ENCODE results near the gene FOXI2.

The FOXI2 gene

GRCh38 chr10:127736915-127737562, at the start of gene FOXI2:
FOXI2 (plus strand) TSS chr10:127737185; CDS start chr10:127737274, 89 bp downstream.
- no peak for DNase-seq (ENCODE audit: low read depth)

DNA sequence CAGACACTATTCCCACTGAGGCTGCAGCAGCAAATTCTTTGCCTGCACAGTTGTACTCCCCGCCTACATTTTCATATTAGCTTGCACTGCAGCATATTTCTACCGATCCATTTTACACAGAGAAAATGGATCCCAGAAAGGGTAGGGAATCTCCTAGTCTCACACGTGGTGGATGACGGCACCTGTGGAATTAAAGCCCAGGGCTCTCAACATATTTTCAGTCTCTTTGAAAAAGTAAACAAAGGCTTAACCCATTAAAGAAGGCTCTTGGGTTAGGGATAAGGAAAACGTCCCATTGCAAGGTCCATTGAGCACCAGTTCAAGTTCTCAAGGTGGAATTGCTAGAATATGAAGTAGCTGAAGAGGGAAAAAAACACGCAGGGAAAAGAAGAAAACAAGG, 49.4 kb upstream of the FOXI2 start:
- DNase-seq (ENCODE audit: low read depth), result no peak

DNA sequence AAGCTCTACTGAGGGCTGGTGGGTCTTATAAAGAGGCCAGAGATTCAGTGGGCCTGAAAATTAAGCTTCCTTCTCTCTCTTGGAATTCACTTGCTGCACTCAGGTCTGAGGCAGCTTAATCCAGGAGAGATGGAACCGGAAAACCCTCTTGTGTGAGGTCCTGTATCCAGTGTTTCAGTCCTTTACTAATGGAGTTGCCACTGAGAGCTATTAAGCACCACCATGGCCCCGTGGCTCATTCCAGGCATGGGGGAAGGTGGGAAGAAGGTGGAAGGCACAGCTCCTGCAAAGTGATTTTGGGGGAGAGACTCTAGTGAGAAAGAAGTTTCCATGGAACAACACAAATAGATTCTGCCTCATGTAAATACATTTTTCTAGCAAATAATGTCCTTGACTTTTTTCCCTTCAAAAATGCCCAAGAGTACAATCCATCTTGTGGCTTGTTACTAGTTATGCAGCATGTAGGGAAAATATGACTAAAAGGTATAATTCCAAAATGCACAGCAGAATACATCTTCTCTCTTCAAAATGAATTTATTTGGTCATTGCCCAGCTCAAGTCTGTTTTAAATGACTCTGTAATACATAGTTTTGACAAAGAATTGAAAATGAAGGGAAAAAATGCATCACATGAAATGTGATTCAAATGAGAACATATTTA, 46.7 kb upstream of the FOXI2 start:
- DNase-seq (ENCODE audit: low read depth), result no peak

DNA sequence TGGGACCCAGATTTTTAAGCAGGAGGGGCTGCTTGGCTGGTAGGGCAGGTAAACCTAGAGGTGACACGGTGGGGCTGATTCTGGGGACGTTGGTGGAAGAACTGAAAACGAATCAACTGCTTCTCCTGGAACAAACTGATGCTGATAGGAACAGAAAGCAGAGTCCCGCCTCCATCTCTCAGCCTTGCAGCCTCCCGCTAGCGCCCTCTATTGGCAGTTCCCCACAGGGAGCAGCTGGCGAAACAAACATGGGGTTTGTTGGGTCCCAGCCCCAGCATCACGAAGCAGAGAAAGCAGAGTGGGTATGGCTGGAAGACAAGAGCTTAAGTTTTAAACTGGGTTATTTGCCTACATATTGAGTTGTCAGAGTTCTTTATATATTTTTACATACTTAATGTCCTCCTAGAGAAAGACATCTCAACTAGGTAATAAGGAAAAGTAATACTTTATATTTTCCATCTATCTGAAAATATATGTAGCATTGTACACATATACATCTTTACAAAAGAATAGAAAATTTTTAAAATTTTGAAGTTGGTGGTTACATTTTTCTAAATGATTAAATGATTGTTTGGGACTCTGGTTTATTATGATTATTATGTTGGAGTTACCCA, 42.3 kb upstream of the FOXI2 start:
- DNase-seq (ENCODE audit: low read depth), result no peak

DNA sequence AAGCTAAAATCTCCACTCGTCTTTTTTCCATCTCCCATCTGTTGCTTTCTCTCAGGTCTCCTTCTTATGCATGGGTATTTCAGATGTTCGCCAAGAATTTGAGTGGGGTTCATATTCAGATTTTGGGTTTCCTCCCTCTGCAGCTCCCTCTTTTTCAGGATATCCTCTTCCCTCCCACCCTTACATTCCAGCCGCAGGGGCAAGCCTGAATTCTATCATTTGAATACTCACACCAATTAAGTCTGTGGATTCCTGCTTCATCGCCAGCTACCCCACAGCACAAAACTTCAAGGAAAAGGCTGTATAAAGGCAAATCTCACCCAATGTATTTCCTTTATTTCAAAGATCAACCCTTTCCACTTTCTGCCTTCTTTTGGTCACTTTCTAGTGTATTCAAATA, 41.6 kb upstream of the FOXI2 start:
- no peak for DNase-seq (ENCODE audit: low read depth)

GRCh38 chr10:127698886-127699285, 38.1 kb upstream of the FOXI2 start:
- no peak for DNase-seq (ENCODE audit: low read depth)

DNA sequence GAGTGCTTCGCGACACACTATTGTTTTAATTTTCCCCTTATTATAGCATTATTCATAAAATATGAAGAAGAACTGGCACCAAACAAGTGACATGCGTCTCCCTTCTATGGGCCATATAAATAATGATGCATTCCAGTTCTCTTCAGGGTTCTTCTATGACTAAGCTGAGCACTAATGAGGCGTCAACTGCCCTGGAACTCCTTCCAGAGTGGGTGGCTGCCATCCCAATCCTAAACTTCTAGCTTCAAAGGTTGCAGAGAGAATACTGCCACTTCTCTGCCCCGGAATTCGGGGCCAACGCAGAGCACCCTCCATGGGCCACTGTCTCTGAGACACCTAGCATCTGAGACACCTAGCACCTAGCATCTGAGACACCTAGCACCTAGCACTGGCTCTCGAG, 37.7 kb upstream of the FOXI2 start:
- DNase-seq (ENCODE audit: low read depth), result no peak

GRCh38 chr10:127702271-127702670, 34.7 kb upstream of the FOXI2 start:
- DNase-seq (ENCODE audit: low read depth), result no peak

- DNase-seq (ENCODE audit: low read depth), result no peak
Observed at GRCh38 chr10:127715249-127715648, 21.7 kb upstream of the FOXI2 start.

DNA sequence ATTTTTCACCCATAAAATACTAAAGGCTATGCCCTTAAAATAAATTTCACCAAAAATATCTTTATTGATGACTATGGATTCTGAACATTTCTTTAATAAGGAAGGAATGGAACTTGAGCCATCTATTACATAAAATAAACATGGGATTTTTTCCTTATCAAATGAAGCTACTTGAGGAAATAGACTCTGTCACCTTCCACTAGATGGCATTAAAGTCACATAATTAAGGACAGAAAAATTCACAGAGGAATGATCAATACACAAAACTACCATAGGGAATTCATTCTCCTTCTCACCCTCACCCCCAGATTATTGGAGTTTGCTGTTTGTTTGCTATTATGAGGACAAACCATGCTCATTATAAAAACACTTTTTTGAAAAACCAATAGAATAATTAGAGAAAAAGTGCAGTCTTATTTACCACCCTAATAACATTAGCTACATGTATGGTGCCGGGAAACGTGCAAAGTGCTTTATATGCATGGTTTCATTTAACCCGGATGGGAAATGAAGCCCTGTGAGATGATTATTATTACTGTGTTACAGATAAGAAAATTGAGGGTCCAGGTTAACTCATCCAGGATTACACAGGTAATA, 21.1 kb upstream of the FOXI2 start:
- DNase-seq (ENCODE audit: low read depth), result no peak

GRCh38 chr10:127720142-127720541, 16.8 kb upstream of the FOXI2 start:
- DNase-seq (ENCODE audit: low read depth), result no peak

GRCh38 chr10:127720903-127721302, 16.1 kb upstream of the FOXI2 start:
- no peak for DNase-seq (ENCODE audit: low read depth)

GRCh38 chr10:127734753-127735152, 2.2 kb upstream of the FOXI2 start:
- DNase-seq (ENCODE audit: low read depth), result no peak

DNA sequence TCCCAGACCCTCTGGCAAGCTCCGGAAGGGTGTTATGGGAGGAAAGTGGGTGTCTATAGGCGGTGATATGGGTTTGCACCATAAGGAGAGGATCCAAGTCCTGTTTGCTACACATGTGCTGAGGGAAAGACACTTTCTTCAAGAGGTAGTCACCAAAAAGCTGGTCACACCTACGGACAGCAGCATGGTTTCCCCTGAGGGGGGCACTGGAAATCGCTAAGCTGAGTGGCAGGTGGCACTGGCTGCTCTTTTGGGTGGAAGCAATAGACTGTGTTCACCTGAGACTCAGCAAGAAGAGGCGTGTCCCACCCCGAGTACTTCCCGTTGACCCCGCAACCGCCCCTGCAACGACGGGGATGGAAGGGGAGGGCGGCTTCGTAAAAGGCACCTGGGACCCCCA, 1.8 kb upstream of the FOXI2 start:
- no peak for DNase-seq (ENCODE audit: low read depth)

DNA sequence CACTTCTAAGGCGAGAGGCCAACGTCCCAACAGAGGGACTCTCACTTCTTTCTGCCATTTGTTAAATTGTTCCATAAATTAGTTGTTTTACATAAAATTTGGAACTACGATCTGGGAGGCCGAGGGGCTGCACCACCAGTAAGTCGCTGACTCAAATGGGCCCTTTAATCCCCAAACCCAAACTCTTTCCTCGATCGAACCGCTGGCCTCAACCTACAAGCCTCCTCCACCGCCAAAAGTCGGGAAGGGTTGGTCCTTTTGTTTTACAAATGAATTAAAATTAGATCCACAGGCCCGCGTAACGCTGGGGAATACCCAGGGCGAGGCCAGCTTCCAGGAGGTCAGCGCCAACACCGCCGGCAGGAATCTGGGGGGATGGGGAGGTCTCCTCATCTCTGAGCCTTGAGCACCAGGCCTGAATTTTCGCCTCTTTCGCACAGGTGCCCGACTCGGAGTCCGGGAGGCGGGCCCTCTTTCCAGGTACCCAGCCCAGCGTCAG, 1.2 kb upstream of the FOXI2 start:
- DNase-seq (ENCODE audit: low read depth), result no peak

- no peak for DNase-seq (ENCODE audit: low read depth)
Observed at GRCh38 chr10:127736222-127736914, 617 bp upstream of the FOXI2 start.

GRCh38 chr10:127737563-127738511, 852 bp downstream of the FOXI2 start:
- no peak for DNase-seq (ENCODE audit: low read depth)

DNA sequence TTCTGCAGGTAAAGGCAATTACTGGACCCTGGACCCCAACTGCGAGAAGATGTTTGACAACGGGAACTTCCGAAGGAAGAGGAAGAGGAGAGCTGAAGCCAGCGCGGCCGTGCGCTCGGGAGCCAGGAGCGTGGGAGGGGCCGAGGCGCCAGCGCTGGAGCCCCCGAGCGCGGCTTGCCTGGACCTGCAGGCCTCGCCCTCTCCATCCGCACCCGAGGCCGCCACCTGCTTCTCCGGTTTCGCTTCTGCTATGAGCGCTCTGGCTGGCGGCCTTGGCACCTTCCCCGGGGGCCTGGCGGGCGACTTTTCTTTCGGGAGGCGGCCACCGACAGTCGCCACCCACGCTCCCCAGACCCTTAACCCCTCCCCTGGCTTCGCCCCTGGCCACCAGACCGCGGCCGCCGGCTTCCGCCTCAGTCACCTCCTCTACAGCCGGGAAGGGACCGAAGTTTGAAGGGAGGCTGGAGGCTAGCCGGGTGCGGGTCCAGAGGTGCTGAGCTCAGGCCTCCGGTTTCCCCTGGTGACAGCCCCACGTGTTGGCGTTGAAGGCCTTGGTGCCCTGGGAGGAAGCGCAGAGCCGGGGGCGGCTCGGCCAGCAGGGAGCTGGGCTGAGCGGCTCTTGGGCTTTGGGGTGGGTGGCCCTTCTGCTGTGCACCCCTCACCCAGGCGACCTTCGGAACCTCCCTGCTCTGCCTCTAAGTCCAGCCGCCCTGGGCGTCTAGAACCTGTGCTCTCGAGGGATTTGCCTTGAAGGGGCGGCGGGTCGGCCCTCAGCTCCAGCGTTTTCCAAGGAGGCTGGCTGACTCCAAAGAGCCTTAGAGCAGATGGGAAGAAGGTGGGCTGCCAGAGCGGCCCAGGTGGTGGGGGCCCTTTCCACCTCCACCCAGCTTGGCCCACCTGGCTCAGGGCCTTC, 1.8 kb downstream of the FOXI2 start:
- DNase-seq (ENCODE audit: low read depth), result no peak

- DNase-seq (ENCODE audit: low read depth), result no peak
Observed at GRCh38 chr10:127739908-127740307, 2.9 kb downstream of the FOXI2 start.

DNA sequence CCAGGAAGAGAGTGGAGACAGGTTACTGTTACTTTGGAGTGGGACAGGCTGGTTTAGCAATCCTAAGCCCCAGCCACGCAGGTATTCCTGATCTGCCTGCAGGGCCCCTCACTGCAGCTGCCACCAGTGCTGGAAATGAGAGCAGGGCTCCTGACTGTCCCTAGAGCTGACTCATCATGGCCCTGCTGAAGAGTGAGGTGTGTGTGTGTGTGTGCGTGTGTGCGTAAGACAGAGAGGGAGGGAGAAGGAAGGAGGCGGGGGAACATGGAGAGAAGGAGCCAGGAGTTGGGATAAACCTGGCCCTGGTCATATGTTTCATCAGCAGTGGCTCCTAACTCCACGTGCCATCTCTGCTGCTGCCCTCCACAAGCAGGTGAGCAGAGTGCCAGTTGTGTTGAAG, 3.6 kb downstream of the FOXI2 start:
- no peak for DNase-seq (ENCODE audit: low read depth)

Data from stimulated activated CD8-positive, alpha-beta memory T cell treated with anti-CD3 and anti-CD28 coated beads, Interleukin-7, amount 100 ng/mL, for 24 hours (primary cell).